Endothelial cell of umbilical vein (primary cell): ENCODE data around the gene C11orf21. TPM values are rescaled to one million over a fixed set of nuclear protein-coding genes. Genes with fewer than 3 reads are reported as not detected.

Source experiments
- BruUV-seq: library from RNA; stranded (reverse); fragments of 400-500 nt; replicated peaks from 2 replicates; lab custom pipeline; 2021; lab: Mats Ljungman, UMichigan
- CTCF ChIA-PET: fragments of 300-600, 350-600 bp; sonication (Branson Sonifier 250); formaldehyde crosslinking; loops from one replicate; lab custom pipeline; 2021; ENCODE audit warnings: antibody characterized with exemption, inconsistent platforms; lab: Charles Lee
- POLR2A ChIA-PET: fragments of 300-600, 350-600 bp; sonication (Branson Sonifier 250); formaldehyde crosslinking; loops from one replicate; lab custom pipeline; 2021; ENCODE audit warnings: antibody characterized with exemption, inconsistent platforms; lab: Charles Lee
- DNase-seq: peaks from one replicate; pipeline ENCODE4 v3.0.0-alpha.2; 2011; ENCODE audit warnings: low read depth, low spot score
- FAIRE-seq: peaks from 2 replicates; lab custom pipeline; 2011; peaks lifted over from hg19 to GRCh38; lab: Jason Lieb, UNC
- H2AFZ ChIP-seq: 2 replicates; pipeline ENCODE4 v1.6.0; 2012; ENCODE audit warnings: low read depth, low read length, control low read depth, inconsistent platforms
- H3K27ac ChIP-seq: 2 replicates; pipeline ENCODE4 v1.5.1; 2011; ENCODE audit warnings: low read depth, mild to moderate bottlenecking, control low read depth, low read length, moderate library complexity; ENCODE audit not compliant: insufficient read depth
- H3K27me3 ChIP-seq, 2 experiments: 2 replicates each; pipeline versions ENCODE4 v1.6.0 to v1.6.1; 2011; ENCODE audit warnings: low read length in 2 of 2, mixed read lengths in 1 of 2; ENCODE audit not compliant: control insufficient read depth in 2 of 2, insufficient read depth in 2 of 2
- H3K36me3 ChIP-seq, 2 experiments: 2 replicates in 1 of 2; 3 replicates in 1 of 2; pipeline ENCODE4 v1.5.1; 2011; ENCODE audit warnings: low read length in 2 of 2, mild to moderate bottlenecking in 1 of 2, moderate library complexity in 1 of 2; ENCODE audit not compliant: control insufficient read depth in 2 of 2, insufficient read depth in 2 of 2; ENCODE audit errors: extremely low read depth in 1 of 2
- H3K4me1 ChIP-seq: 3 replicates; pipeline ENCODE4 v1.5.1; 2011; ENCODE audit warnings: mild to moderate bottlenecking, low read length; ENCODE audit not compliant: control insufficient read depth, insufficient read depth; ENCODE audit errors: extremely low read depth
- H3K4me2 ChIP-seq: 2 replicates; pipeline ENCODE4 v1.6.1; 2011; ENCODE audit warnings: low read length, control low read depth, mixed read lengths; ENCODE audit not compliant: insufficient read depth
- H3K4me3 ChIP-seq, 3 experiments: fragments of 200-600 bp in 1 of 3; sonication (generic), shearing (Covaris generic) in 1 of 3; replicated peaks in 1 of 3; 2 replicates each; pipeline ENCODE4 v1.5.1; 2011 to 2016; ENCODE audit warnings: control low read depth in 3 of 3, low read length in 3 of 3, mild to moderate bottlenecking in 2 of 3, inconsistent platforms in 1 of 3, low read depth in 1 of 3, moderate library complexity in 1 of 3; ENCODE audit not compliant: insufficient read depth in 1 of 3
- H3K79me2 ChIP-seq: 2 replicates; pipeline ENCODE4 v1.6.0; 2012; ENCODE audit warnings: low read length, inconsistent platforms; ENCODE audit not compliant: control insufficient read depth, insufficient read depth
- H3K9ac ChIP-seq: replicated peaks from 2 replicates; pipeline ENCODE3; 2011; ENCODE audit warnings: low read length, control low read depth; ENCODE audit not compliant: insufficient read depth; ENCODE audit errors: extremely low read depth
- H3K9me1 ChIP-seq: replicated peaks from 3 replicates; pipeline ENCODE4 v1.6.0; 2011; ENCODE audit warnings: mild to moderate bottlenecking, low read length; ENCODE audit not compliant: control insufficient read depth, insufficient read depth; ENCODE audit errors: extremely low read depth
- H3K9me3 ChIP-seq: replicated peaks from 2 replicates; pipeline ENCODE4 v1.5.1; 2012; ENCODE audit warnings: low read length, inconsistent platforms; ENCODE audit not compliant: control insufficient read depth, insufficient read depth
- H4K20me1 ChIP-seq: replicated peaks from 2 replicates; pipeline ENCODE3; 2011; ENCODE audit warnings: mild to moderate bottlenecking, low read length; ENCODE audit not compliant: control insufficient read depth, insufficient read depth; ENCODE audit errors: extremely low read depth
- EZH2 ChIP-seq: IDR thresholded peaks from 2 replicates; pipeline ENCODE4 v1.6.1; 2012; ENCODE audit warnings: borderline replicate concordance, low read depth, mild to moderate bottlenecking, moderate library complexity, low read length, inconsistent platforms; ENCODE audit not compliant: severe bottlenecking
- FOS ChIP-seq: IDR thresholded peaks from 2 replicates; pipeline ENCODE4 v1.6.1; 2011; ENCODE audit warnings: mild to moderate bottlenecking, low read length, moderate library complexity, borderline replicate concordance; ENCODE audit not compliant: insufficient read depth
- MYC ChIP-seq: IDR thresholded peaks from one replicate; pipeline ENCODE4 v1.6.1; 2011; ENCODE audit warnings: mild to moderate bottlenecking, low read depth, low read length
- POLR2AphosphoS5 ChIP-seq: IDR thresholded peaks from 2 replicates; pipeline ENCODE4 v1.6.1; 2012; ENCODE audit warnings: low read depth, mild to moderate bottlenecking, control low read depth, low read length, moderate library complexity; ENCODE audit not compliant: insufficient read depth
- dilution Hi-C: fragments of 300-500 bp; cut with MboI; formaldehyde crosslinking; loops from one replicate; pipeline ENCODE4 v1.15.0; 2019; ENCODE audit warnings: low sequenced_read_pairs; ENCODE audit not compliant: extremely low pct_ligation_motif_present
- intact Hi-C: fragments of 100-400 bp; cut with micrococcal nuclease; formaldehyde crosslinking; loops from one replicate; pipeline ENCODE4 v1.10.0; 2022
- polyA plus RNA-seq, 4 experiments: library from polyadenylated mRNA; depleted of rRNA in 3 of 4; stranded (reverse) in 3 of 4; unstranded in 1 of 4; fragments of >200 nt; gene quantifications; 2 replicates each; pipeline versions ENCODE4 v1.2.1 to v1.2.3, GENCODE V29; 2011 to 2012; ENCODE audit warnings: missing spikeins in 1 of 4
- total RNA-seq: library from RNA; stranded (reverse); gene quantifications from 2 replicates; pipeline ENCODE4 v1.2.3, GENCODE V29; 2021
- TF ChIP-seq, protein P1 (sequence below), 2 donors: IDR thresholded peaks; 1 replicate in 1 of 2; 2 replicates in 1 of 2; pipeline ENCODE4 v1.5.1; 2011; ENCODE audit warnings: low read length in 2 of 2, mild to moderate bottlenecking in 2 of 2, moderate library complexity in 2 of 2, control low read depth in 1 of 2, inconsistent platforms in 1 of 2, low read depth in 1 of 2; ENCODE audit not compliant: insufficient read depth in 1 of 2; ENCODE audit errors: extremely low read depth in 1 of 2
- TF ChIP-seq, protein P2 (sequence below): IDR thresholded peaks from 2 replicates; pipeline ENCODE4 v1.6.1; 2011; ENCODE audit not compliant: insufficient read depth, insufficient read length

The C11orf21 gene
- total and polyA plus RNA-seq, 2 donors (not counting 3 experiments of a cell fraction or from before 2014, with no cell fraction given): not detected

DNA sequence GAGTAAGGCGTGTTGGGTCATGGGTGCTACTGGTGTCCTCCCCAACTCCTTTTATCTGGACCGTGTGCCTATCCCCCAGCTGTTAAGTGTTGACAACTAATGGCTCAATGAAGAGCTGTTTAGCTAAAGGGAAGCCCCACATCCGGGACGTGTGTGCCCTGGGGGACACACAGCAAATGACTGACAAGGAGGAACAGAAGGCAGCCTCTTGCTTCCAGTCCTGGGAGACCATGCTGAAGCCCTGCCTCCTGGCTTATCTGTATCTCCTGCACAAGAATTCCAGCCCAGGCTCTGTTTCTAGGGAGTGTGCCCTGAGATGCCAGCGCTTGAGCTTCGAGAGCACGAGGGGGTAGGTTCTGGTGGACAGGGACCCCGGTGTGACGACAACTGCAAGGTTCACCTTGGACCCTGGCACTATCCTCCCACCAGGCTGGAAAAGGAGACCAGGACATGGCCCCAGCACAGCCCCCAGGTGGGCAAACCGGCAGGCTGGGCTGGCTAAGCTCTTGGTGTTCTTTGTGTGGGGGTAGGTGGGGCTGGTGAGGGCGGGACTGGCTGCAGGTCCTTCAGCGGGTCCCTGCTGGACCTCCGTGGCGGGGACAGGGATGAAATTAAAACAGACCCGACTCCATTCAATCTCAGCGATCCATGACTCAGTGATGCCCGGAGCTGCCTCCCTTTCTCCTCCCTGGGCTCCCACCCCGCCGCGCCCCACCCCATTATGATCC is 52.4 kb downstream of the C11orf21 start:
- BruUV-seq: no TSS peak
- Histone ChIP-seq H3K9me3 (no peaks in the 10 kb centered on the region), H4K20me1 (no peaks in the 10 kb centered on the region), H3K9ac (no peak overlapping the region), H3K4me2 (no peak overlapping the region), H3K4me3 (no peak overlapping the region), H3K4me1 (no peaks in the 10 kb centered on the region), H3K27ac (no peak overlapping the region), H3K36me3 (no peaks in the 10 kb centered on the region), H3K9me1 (no peaks in the 10 kb centered on the region), H3K79me2 (no peaks in the 10 kb centered on the region), H3K27me3 (peaks cover 0 to 5% of the 10 kb centered on the region in 2 experiments), H2AFZ (no peak overlapping the region)
- DNase-seq (no peak), FAIRE-seq (no peak)
- dilution Hi-C loops: no loop called here
- TF ChIP-seq POLR2AphosphoS5 (no peak), EZH2 (no peak), MYC (no peak), FOS (no peak)
- TF ChIP-seq, protein P1, sequence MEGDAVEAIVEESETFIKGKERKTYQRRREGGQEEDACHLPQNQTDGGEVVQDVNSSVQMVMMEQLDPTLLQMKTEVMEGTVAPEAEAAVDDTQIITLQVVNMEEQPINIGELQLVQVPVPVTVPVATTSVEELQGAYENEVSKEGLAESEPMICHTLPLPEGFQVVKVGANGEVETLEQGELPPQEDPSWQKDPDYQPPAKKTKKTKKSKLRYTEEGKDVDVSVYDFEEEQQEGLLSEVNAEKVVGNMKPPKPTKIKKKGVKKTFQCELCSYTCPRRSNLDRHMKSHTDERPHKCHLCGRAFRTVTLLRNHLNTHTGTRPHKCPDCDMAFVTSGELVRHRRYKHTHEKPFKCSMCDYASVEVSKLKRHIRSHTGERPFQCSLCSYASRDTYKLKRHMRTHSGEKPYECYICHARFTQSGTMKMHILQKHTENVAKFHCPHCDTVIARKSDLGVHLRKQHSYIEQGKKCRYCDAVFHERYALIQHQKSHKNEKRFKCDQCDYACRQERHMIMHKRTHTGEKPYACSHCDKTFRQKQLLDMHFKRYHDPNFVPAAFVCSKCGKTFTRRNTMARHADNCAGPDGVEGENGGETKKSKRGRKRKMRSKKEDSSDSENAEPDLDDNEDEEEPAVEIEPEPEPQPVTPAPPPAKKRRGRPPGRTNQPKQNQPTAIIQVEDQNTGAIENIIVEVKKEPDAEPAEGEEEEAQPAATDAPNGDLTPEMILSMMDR (IDR thresholded peaks at IDR 0.05; ENCODE audit: extremely low read depth in 1 of 2, insufficient read depth in 1 of 2, low read depth in 1 of 2, low read length in 2 of 2): no peak
- TF ChIP-seq, protein P2, sequence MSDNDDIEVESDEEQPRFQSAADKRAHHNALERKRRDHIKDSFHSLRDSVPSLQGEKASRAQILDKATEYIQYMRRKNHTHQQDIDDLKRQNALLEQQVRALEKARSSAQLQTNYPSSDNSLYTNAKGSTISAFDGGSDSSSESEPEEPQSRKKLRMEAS: no peak
- CTCF ChIA-PET: interaction anchor here (1.0 kb wide), 1 partner anchor 56 kb away, joined by 4 read pairs; no protein-coding TSS in a partner anchor
- POLR2A ChIA-PET: interaction anchor here (0.5 kb wide), 1 partner anchor 65 kb away, joined by 7 read pairs; no protein-coding TSS in a partner anchor
- intact Hi-C loops: no loop called here
